GM12878 (cell line): ENCODE results near the gene ZPR1. TPM values are rescaled to one million over a fixed set of nuclear protein-coding genes. Genes with fewer than 3 reads are reported as not detected.

Source experiments
- ATAC-seq: fragments of 200-7000 bp; cut with Tn5 transposase; 3 replicates; pipeline ENCODE4 v1.9.1; 2020; ENCODE audit warnings: mild to moderate bottlenecking, moderate library complexity
- BruUV-seq: library from RNA; stranded (reverse); fragments of 400-500 nt; replicated peaks from 2 replicates; lab custom pipeline; 2021; lab: Mats Ljungman, UMichigan
- CTCF ChIA-PET: fragments of 300-600 bp; sonication (Branson Sonifier 250); formaldehyde crosslinking; extraction: SDS; loops from one replicate; lab custom pipeline; 2021; ENCODE audit warnings: inconsistent platforms; lab: Yijun Ruan, JAX
- POLR2A ChIA-PET: fragments of 350-600 bp; formaldehyde crosslinking; extraction: SDS; loops from one replicate; lab custom pipeline; 2021; ENCODE audit warnings: inconsistent platforms; lab: Charles Lee
- RAD21 ChIA-PET: fragments of 300-600 bp; sonication (Branson Sonifier 250); formaldehyde crosslinking; loops from one replicate; lab custom pipeline; 2023; ENCODE audit warnings: antibody characterized with exemption; ENCODE audit not compliant: unreplicated experiment; lab: Charles Lee
- SMC1A ChIA-PET: fragments of 300-600 bp; sonication (Branson Sonifier 250); formaldehyde crosslinking; loops from one replicate; lab custom pipeline; 2023; ENCODE audit not compliant: unreplicated experiment, uncharacterized antibody; lab: Charles Lee
- DNase-seq: peaks from one replicate; pipeline ENCODE4 v3.0.0-alpha.2; 2011; ENCODE audit warnings: low read depth, low spot score
- FAIRE-seq: peaks from 3 replicates; lab custom pipeline; 2011; peaks lifted over from hg19 to GRCh38; lab: Jason Lieb, UNC
- H2AFZ ChIP-seq: 2 replicates; pipeline ENCODE4 v1.6.0; 2011; ENCODE audit warnings: low read depth, low read length, control low read depth; ENCODE audit not compliant: control insufficient read depth
- H3K27ac ChIP-seq: 2 replicates; pipeline ENCODE4 v1.5.1; 2011; ENCODE audit warnings: control low read depth; ENCODE audit not compliant: control insufficient read depth, insufficient read depth
- H3K27me3 ChIP-seq, 2 experiments: replicated peaks in 1 of 2; 2 replicates each; pipeline versions ENCODE4 v1.6.0 to v1.6.1; 2011; ENCODE audit warnings: low read length in 1 of 2; ENCODE audit not compliant: control insufficient read depth in 2 of 2, insufficient read depth in 2 of 2
- H3K36me3 ChIP-seq, 2 experiments: 2 replicates each; pipeline ENCODE4 v1.5.1; 2011; ENCODE audit warnings: low read length in 1 of 2; ENCODE audit not compliant: control insufficient read depth in 2 of 2, insufficient read depth in 2 of 2
- H3K4me1 ChIP-seq: 2 replicates; pipeline ENCODE4 v1.6.1; 2011; ENCODE audit warnings: mild to moderate bottlenecking, low read length, moderate library complexity, mixed read lengths; ENCODE audit not compliant: control insufficient read depth, insufficient read depth
- H3K4me2 ChIP-seq: 2 replicates; pipeline ENCODE4 v1.6.0; 2011; ENCODE audit warnings: control low read depth; ENCODE audit not compliant: control insufficient read depth, insufficient read depth
- H3K4me3 ChIP-seq: fragments of 200-600 bp; sonication (generic); 2 replicates; pipeline ENCODE4 v1.5.1; 2016
- H3K79me2 ChIP-seq: 2 replicates; pipeline ENCODE4 v1.6.0; 2011; ENCODE audit warnings: low read length; ENCODE audit not compliant: control insufficient read depth, insufficient read depth
- H3K9ac ChIP-seq: 2 replicates; pipeline ENCODE4 v1.8.0; 2011; ENCODE audit warnings: low read length, control low read depth, mixed read lengths; ENCODE audit not compliant: control insufficient read depth, insufficient read depth
- H3K9me3 ChIP-seq: replicated peaks from 3 replicates; pipeline ENCODE4 v1.5.1; 2011; ENCODE audit warnings: mild to moderate bottlenecking, low read length; ENCODE audit not compliant: control insufficient read depth, insufficient read depth
- H4K20me1 ChIP-seq: 2 replicates; pipeline ENCODE4 v1.6.0; 2011; ENCODE audit not compliant: control insufficient read depth, insufficient read depth
- BCL3 ChIP-seq: IDR thresholded peaks from 2 replicates; pipeline ENCODE4 v1.6.1; 2011; ENCODE audit warnings: borderline replicate concordance, low read depth, mild to moderate bottlenecking, moderate library complexity, low read length; ENCODE audit not compliant: insufficient read depth, poor library complexity, severe bottlenecking
- BHLHE40 ChIP-seq, 2 experiments: fragments of 450-650 bp in 1 of 2; IDR thresholded peaks; 2 replicates each; pipeline ENCODE4 v1.6.1; 2011 to 2017; ENCODE audit warnings: low read depth in 2 of 2, borderline replicate concordance in 1 of 2, improper control_type of control experiment in 1 of 2, low read length in 1 of 2, mild to moderate bottlenecking in 1 of 2
- CEBPB ChIP-seq, 2 experiments: fragments of 150-350 bp in 1 of 2; IDR thresholded peaks; 2 replicates each; pipeline ENCODE4 v1.6.1; 2012 to 2014; ENCODE audit warnings: low read depth in 2 of 2, low read length in 2 of 2, borderline replicate concordance in 1 of 2, inconsistent platforms in 1 of 2
- KAT2A ChIP-seq: conservative IDR thresholded peaks from 2 replicates; pipeline ENCODE4 v1.6.1; 2011; ENCODE audit warnings: low read depth, low read length; ENCODE audit not compliant: control insufficient read depth
- KDM1A ChIP-seq: fragments of 200-600 bp; sonication (generic); IDR thresholded peaks from 2 replicates; pipeline ENCODE4 v1.6.1; 2016; ENCODE audit warnings: borderline replicate concordance
- MXI1 ChIP-seq: fragments of 150-350 bp; IDR thresholded peaks from 2 replicates; pipeline ENCODE4 v1.6.1; 2011; ENCODE audit warnings: low read depth, mild to moderate bottlenecking, inconsistent platforms, low read length, improper control_type of control experiment
- MYC ChIP-seq: IDR thresholded peaks from 2 replicates; pipeline ENCODE4 v1.6.1; 2011; ENCODE audit warnings: mild to moderate bottlenecking, low read length, moderate library complexity, inconsistent platforms; ENCODE audit not compliant: insufficient read depth, insufficient replicate concordance, insufficient read length, severe bottlenecking
- NFYA ChIP-seq: IDR thresholded peaks from 2 replicates; pipeline ENCODE4 v1.6.1; 2011; ENCODE audit warnings: low read depth, mild to moderate bottlenecking, low read length, improper control_type of control experiment, borderline replicate concordance
- NR2C2 ChIP-seq: IDR thresholded peaks from 2 replicates; pipeline ENCODE4 v1.6.1; 2011; ENCODE audit warnings: borderline replicate concordance, low read depth; ENCODE audit not compliant: control insufficient read depth, insufficient read length
- RBBP5 ChIP-seq: fragments of 200-600 bp; sonication (generic); conservative IDR thresholded peaks from 2 replicates; pipeline ENCODE4 v1.6.1; 2016
- RUNX3 ChIP-seq: IDR thresholded peaks from 2 replicates; pipeline ENCODE4 v1.6.1; 2012; ENCODE audit warnings: low read length, inconsistent platforms
- SMAD1 ChIP-seq: fragments of 450-650 bp; IDR thresholded peaks from 2 replicates; pipeline ENCODE4 v1.6.1; 2018; ENCODE audit warnings: mild to moderate bottlenecking, low read depth; ENCODE audit not compliant: partially characterized antibody
- SUPT20H ChIP-seq: IDR thresholded peaks from 2 replicates; pipeline ENCODE4 v1.6.1; 2011; ENCODE audit warnings: low read depth, mild to moderate bottlenecking, low read length, moderate library complexity, borderline replicate concordance; ENCODE audit not compliant: control insufficient read depth
- ZNF24 ChIP-seq: fragments of 450-650 bp; IDR thresholded peaks from 2 replicates; pipeline ENCODE4 v1.6.1; 2017; ENCODE audit warnings: antibody characterized with exemption, mild to moderate bottlenecking
- ZNF274 ChIP-seq: IDR thresholded peaks from one replicate; pipeline ENCODE4 v1.8.0; 2011; ENCODE audit not compliant: insufficient read length, insufficient read depth
- ZSCAN29 ChIP-seq: fragments of 450-650 bp; IDR thresholded peaks from 2 replicates; pipeline ENCODE4 v1.6.1; 2017; ENCODE audit warnings: mild to moderate bottlenecking, moderate library complexity
- WGBS: methylation state at CpG from one replicate; pipeline ENCODE4 v1.1.6; 2016; ENCODE audit warnings: low lambda C conversion rate; ENCODE audit not compliant: insufficient replicate concordance, insufficient coverage; ENCODE audit errors: missing lambda C conversion rate; 5-methylcytosine and 5-hydroxymethylcytosine counted together
- in situ Hi-C: fragments of 300-500 bp; cut with MboI; formaldehyde crosslinking; loops from 9 replicates; pipeline ENCODE4 v1.14.3; 2018; ENCODE audit warnings: mixed read lengths
- intact Hi-C: fragments of 100-400 bp; cut with micrococcal nuclease; formaldehyde crosslinking; loops from one replicate; pipeline ENCODE4 v1.14.2; 2022; ENCODE audit not compliant: unreplicated experiment
- polyA plus RNA-seq, 11 experiments: library from polyadenylated mRNA; depleted of rRNA in 4 of 11; unstranded in 6 of 11; stranded (reverse) in 5 of 11; fragments of >200 nt; fragmentation: Nextera tagmentation in 4 of 11; fragmentation: Illumina TruSeq in 1 of 11; extraction: Ambion mirVana in 4 of 11; extraction: Trizol in 1 of 11; gene quantifications; 1 replicate in 1 of 11; 2 replicates in 10 of 11; pipeline versions ENCODE4 v1.2.1 to v1.2.3, GENCODE V29; 2011 to 2016; ENCODE audit warnings: inconsistent platforms in 2 of 11, missing spikeins in 2 of 11, low read depth in 1 of 11
- total RNA-seq, 4 experiments: library from RNA; depleted of rRNA in 3 of 4; stranded (reverse); fragments of >200 nt in 3 of 4; fragmentation: Illumina TruSeq in 1 of 4; extraction: Trizol in 1 of 4; gene quantifications; 2 replicates each; pipeline versions ENCODE4 v1.2.1 to v1.2.3, GENCODE V29; 2013 to 2021
- TF ChIP-seq, protein P1 (sequence below): fragments of 450-650 bp; IDR thresholded peaks from 2 replicates; pipeline ENCODE4 v1.6.1; 2016; ENCODE audit warnings: mild to moderate bottlenecking

ZPR1 gene
- total and polyA plus RNA-seq, 10 of the 15 experiments (the other 5 are each of a cell fraction or from before 2014, with no cell fraction given): 9.3 to 89.7 (median 54.7) TPM

GRCh38 chr11:116778556-116778955 lies 9.3 kb downstream of the ZPR1 start:
- ATAC-seq (no peak), FAIRE-seq (no peak), DNase-seq (no peak)
- in situ Hi-C loops: no loop called here
- Histone ChIP-seq H3K79me2 (no peaks in the 10 kb centered on the region; the same call in 1 of the 2 replicates), H3K9me3 (no peaks in the 10 kb centered on the region), H4K20me1 (no peaks in the 10 kb centered on the region), H3K27me3 (no peaks in the 10 kb centered on the region), H3K4me1 (peaks cover 5% of the 10 kb centered on the region), H3K4me2 (no peak overlapping the region), H3K9ac (no peak overlapping the region), H3K4me3 (no peak overlapping the region), H3K27ac (no peak overlapping the region), H3K36me3 (peaks cover 7 to 33% of the 10 kb centered on the region in 2 experiments), H2AFZ (no peak overlapping the region)
- BruUV-seq: no TSS peak
- ChIA-PET CTCF (no interaction called here), POLR2A (no interaction called here), SMC1A (no interaction called here), RAD21 (no interaction called here)
- WGBS: 96% methylated on average over 4 of the region's 4 CpGs
- intact Hi-C loops: no loop called here
- TF ChIP-seq RUNX3 (no peak), ZNF274 (no peak), RBBP5 (no peak), NFYA (no peak), SUPT20H (no peak), BHLHE40 (IDR thresholded peaks at IDR 0.05; ENCODE audit: borderline replicate concordance in 1 of 2, low read depth in 2 of 2, low read length in 1 of 2) (no peak), KDM1A (no peak), NR2C2 (no peak), CEBPB (IDR thresholded peaks at IDR 0.05; ENCODE audit: borderline replicate concordance in 1 of 2, low read depth in 2 of 2, low read length in 2 of 2) (no peak), ZSCAN29 (no peak), KAT2A (no peak), BCL3 (no peak), ZNF24 (no peak), MYC (no peak), SMAD1 (no peak), MXI1 (no peak)
- TF ChIP-seq, protein P1, sequence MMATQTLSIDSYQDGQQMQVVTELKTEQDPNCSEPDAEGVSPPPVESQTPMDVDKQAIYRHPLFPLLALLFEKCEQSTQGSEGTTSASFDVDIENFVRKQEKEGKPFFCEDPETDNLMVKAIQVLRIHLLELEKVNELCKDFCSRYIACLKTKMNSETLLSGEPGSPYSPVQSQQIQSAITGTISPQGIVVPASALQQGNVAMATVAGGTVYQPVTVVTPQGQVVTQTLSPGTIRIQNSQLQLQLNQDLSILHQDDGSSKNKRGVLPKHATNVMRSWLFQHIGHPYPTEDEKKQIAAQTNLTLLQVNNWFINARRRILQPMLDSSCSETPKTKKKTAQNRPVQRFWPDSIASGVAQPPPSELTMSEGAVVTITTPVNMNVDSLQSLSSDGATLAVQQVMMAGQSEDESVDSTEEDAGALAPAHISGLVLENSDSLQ: no peak
